ENCODE results near the gene MCOLN3. TPM values are rescaled to one million over a fixed set of nuclear protein-coding genes. Genes with fewer than 3 reads are reported as not detected.
"Not testable (repeated sequence)": the region's sequence is repeated elsewhere in the genome, so short reads cannot be mapped to it uniquely, and the experiment has no call there.

MCOLN3 gene
- total RNA-seq, 3 donors from 2014 or later: 2.9 to 13.6 (median 3.2) TPM

DNA sequence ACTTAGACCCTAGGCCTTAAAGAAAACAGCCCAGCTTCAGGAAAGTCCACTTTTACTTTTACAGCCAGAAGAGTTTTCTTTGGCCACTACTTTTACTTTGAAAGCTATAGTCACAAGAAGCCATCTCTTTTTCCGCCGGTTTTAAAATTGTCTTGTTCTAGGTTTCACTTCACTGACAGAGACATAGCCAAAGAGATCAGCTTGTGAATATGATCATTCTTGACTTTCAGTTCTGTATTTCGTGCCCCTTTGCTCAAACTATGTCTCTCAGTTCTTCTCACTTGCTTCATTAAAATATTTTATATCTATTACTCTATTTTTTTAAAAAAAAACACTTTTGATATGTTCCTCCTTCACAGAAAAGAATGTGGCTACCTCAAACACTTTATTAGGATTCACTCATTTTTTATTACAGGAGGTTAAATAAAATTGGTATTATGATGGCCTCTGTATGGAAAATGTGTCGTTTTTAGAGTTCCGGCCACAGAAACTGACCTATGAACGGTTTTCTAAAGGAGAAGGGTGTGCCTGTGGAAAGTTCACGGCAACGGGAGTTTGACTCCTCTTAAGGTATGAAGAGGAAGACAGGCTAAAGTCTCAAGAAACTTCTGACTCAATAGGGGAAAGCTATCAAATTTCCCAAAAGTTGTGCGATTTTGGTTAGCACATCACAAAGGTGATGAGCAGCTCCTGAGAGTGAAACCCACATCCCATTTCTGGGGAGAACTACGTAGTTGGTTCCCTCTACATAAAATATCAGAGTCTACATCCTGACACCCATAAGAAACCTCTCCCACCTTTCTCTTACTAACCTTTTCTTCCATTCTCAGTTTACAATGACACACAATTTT, 52.6 kb downstream of the MCOLN3 start:
- peaks cover 2 to 13% of the 10 kb centered on the region in 2 donors for H3K27me3 ChIP-seq
- H3K36me3 ChIP-seq: no peaks in the 10 kb centered on the region
- H3K4me3 ChIP-seq: peak overlapping the region in 1 of 3 donors; percentile 53
- H3K27ac ChIP-seq: no peak overlapping the region
- peaks cover 3 to 7% of the 10 kb centered on the region in 2 donors for H3K4me1 ChIP-seq
- no peak for TF ChIP-seq POLR2A (IDR thresholded peaks at IDR 0.05)
- intact Hi-C loops (cut with DNase I; ENCODE audit: low total_unique reads): loop anchor here (5.0 kb wide), 1 partner anchor 1472 kb away; the partner anchor contains the start of gene CLCA1
- DNase-seq (ENCODE audit: low spot score in 2 of 2): no peak
- H3K9me3 ChIP-seq: no peaks in the 10 kb centered on the region

DNA sequence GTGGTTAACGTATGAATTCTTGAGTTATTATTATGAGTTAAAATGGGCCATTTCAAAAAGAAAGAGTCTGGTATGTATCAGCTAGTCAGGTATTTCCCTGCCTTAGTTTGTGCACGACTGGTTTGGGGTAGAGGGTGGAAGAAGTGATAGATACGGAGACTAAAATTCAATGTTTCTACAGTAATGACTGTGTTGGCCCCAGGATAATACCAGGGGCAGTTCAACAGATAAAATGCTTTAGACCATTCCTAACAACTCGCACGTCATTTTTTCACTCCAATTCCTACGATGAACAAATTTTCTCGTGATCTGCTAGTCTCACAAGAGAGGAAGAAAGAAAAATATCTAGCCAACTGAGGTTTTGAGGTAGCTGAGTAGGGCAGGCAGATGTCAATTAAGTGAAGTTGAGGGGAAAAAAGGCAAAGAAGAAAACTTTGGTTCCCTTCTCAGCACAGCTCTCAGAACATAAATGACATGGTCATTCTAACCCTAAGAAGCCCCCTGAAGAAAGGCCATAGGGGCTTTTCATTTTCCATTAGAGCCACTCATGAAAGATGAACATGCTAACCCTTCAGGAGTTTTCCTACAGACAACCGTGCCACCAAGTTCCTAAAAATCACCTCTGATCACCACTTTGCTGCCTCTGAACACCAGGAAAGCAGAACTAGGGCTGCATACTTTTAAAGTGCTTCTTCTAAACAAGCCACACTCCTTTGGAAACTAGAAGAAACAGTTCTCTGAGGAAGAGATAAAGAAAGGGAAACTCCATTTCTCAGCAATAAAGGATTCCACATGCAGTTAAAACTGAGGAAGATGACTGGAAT, 57.0 kb downstream of the MCOLN3 start:
- Histone ChIP-seq H3K27me3 (peaks cover 0 to 3% of the 10 kb centered on the region in 2 donors), H3K36me3 (no peaks in the 10 kb centered on the region), H3K4me3 (no peak overlapping the region), H3K4me1 (no peaks in the 10 kb centered on the region), H3K27ac (no peak overlapping the region), H3K9me3 (no peaks in the 10 kb centered on the region)
- no peak for DNase-seq (ENCODE audit: low spot score in 2 of 2)
- TF ChIP-seq POLR2AphosphoS5 (IDR thresholded peaks at IDR 0.05): no peak
- TF ChIP-seq CTCF (IDR thresholded peaks at IDR 0.05): no peak
- TF ChIP-seq POLR2A (IDR thresholded peaks at IDR 0.05): no peak
- intact Hi-C loops (cut with DNase I; ENCODE audit: low total_unique reads): no loop called here

- Histone ChIP-seq H3K27me3 (no peaks in the 10 kb centered on the region), H3K27ac (no peak overlapping the region), H3K4me3 (no peak overlapping the region), H3K4me1 (no peaks in the 10 kb centered on the region), H3K9me3 (no peaks in the 10 kb centered on the region), H3K36me3 (no peaks in the 10 kb centered on the region)
- DNase-seq (ENCODE audit: low spot score in 2 of 2): no peak
- intact Hi-C loops (cut with DNase I; ENCODE audit: low total_unique reads): no loop called here
- TF ChIP-seq POLR2AphosphoS5 (IDR thresholded peaks at IDR 0.05) (no peak), POLR2A (IDR thresholded peaks at IDR 0.05) (no peak), CTCF (IDR thresholded peaks at IDR 0.05) (no peak)
These were observed 59.7 kb downstream of the MCOLN3 start for GRCh38 chr1:84988588-84988987.

DNA sequence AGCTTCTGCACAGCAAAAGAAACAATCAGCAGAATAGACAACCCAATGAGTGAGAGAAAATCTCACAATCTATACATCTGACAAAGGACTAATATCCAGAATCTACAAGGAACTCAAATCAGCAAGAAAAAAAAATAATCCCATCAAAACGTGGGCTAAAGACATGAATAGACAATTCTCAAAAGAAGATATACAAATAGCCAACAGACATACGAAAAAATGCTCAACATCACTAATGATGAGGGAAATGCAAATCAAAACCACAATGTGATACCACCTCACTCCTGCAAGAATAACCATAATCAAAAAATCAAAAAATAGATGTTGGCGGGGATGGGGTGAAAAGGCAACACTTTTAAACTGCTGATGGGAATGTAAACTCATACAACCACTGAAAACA, 61.7 kb downstream of the MCOLN3 start:
- H3K36me3 ChIP-seq; DNase-seq (ENCODE audit: low spot score in 2 of 2); H3K9me3 ChIP-seq; intact Hi-C loops (cut with DNase I; ENCODE audit: low total_unique reads); H3K4me1 ChIP-seq; H3K27ac ChIP-seq; H3K4me3 ChIP-seq; H3K27me3 ChIP-seq: not testable (repeated sequence)

GRCh38 chr1:84985365-84985764, 62.9 kb downstream of the MCOLN3 start:
- H3K4me1 ChIP-seq: no peaks in the 10 kb centered on the region
- intact Hi-C loops (cut with DNase I; ENCODE audit: low total_unique reads): no loop called here
- H3K27ac ChIP-seq: no peak overlapping the region

More at GRCh38 chr1:84985365-84985764, 62.9 kb downstream of the MCOLN3 start:
- Histone ChIP-seq H3K27me3 (no peaks in the 10 kb centered on the region), H3K4me3 (no peak overlapping the region), H3K36me3 (no peaks in the 10 kb centered on the region), H3K9me3 (no peaks in the 10 kb centered on the region)
- TF ChIP-seq POLR2AphosphoS5 (IDR thresholded peaks at IDR 0.05) (no peak), POLR2A (IDR thresholded peaks at IDR 0.05) (no peak), CTCF (IDR thresholded peaks at IDR 0.05) (no peak)
- no peak for DNase-seq (ENCODE audit: low spot score in 2 of 2)

Measured in breast epithelium (tissue), 4 donors.